GM15510 (cell line): ENCODE measurements around the gene NCAPD2.

Experiments
- POLR2A ChIP-seq: IDR thresholded peaks from 3 replicates; pipeline ENCODE4 v1.6.1; 2011; ENCODE audit warnings: borderline replicate concordance; ENCODE audit not compliant: insufficient read length; ENCODE audit errors: extremely low read depth

Gene NCAPD2

DNA sequence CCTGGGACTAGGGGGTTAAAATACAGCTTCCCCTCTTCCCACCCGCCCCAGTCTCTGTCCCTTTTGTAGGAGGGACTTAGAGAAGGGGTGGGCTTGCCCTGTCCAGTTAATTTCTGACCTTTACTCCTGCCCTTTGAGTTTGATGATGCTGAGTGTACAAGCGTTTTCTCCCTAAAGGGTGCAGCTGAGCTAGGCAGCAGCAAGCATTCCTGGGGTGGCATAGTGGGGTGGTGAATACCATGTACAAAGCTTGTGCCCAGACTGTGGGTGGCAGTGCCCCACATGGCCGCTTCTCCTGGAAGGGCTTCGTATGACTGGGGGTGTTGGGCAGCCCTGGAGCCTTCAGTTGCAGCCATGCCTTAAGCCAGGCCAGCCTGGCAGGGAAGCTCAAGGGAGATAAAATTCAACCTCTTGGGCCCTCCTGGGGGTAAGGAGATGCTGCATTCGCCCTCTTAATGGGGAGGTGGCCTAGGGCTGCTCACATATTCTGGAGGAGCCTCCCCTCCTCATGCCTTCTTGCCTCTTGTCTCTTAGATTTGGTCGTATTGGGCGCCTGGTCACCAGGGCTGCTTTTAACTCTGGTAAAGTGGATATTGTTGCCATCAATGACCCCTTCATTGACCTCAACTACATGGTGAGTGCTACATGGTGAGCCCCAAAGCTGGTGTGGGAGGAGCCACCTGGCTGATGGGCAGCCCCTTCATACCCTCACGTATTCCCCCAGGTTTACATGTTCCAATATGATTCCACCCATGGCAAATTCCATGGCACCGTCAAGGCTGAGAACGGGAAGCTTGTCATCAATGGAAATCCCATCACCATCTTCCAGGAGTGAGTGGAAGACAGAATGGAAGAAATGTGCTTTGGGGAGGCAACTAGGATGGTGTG, 42.3 kb downstream of the NCAPD2 start:
- TF ChIP-seq POLR2A: no peak

DNA sequence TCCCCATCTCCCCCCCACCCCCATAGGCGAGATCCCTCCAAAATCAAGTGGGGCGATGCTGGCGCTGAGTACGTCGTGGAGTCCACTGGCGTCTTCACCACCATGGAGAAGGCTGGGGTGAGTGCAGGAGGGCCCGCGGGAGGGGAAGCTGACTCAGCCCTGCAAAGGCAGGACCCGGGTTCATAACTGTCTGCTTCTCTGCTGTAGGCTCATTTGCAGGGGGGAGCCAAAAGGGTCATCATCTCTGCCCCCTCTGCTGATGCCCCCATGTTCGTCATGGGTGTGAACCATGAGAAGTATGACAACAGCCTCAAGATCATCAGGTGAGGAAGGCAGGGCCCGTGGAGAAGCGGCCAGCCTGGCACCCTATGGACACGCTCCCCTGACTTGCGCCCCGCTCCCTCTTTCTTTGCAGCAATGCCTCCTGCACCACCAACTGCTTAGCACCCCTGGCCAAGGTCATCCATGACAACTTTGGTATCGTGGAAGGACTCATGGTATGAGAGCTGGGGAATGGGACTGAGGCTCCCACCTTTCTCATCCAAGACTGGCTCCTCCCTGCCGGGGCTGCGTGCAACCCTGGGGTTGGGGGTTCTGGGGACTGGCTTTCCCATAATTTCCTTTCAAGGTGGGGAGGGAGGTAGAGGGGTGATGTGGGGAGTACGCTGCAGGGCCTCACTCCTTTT, 43.1 kb downstream of the NCAPD2 start:
- TF ChIP-seq POLR2A: peak; percentile 6

GRCh38 chr12:6537580-6538419, 43.9 kb downstream of the NCAPD2 start:
- peak; percentile 19 for TF ChIP-seq POLR2A

- peak; percentile 42 for TF ChIP-seq POLR2A
Measured at GRCh38 chr12:6538420-6539313, 44.8 kb downstream of the NCAPD2 start.

DNA sequence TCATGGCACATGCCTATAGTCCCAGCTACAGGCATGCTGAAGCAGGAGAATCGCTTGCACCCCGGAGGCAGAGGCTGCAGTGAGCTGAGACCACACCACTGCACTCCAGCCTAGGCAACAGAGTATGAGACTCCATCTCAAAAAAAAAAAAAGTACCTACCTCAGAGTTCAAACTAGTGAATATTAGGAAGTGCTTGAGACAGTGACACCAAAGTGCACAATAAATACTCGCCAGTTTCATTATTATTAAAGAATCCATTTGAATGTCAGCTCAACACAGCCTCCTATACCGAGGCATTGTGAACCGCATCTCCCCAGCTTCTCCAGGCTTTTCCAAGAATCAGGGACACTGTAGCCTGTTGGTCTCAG, 45.4 kb downstream of the NCAPD2 start:
- no peak for TF ChIP-seq POLR2A

DNA sequence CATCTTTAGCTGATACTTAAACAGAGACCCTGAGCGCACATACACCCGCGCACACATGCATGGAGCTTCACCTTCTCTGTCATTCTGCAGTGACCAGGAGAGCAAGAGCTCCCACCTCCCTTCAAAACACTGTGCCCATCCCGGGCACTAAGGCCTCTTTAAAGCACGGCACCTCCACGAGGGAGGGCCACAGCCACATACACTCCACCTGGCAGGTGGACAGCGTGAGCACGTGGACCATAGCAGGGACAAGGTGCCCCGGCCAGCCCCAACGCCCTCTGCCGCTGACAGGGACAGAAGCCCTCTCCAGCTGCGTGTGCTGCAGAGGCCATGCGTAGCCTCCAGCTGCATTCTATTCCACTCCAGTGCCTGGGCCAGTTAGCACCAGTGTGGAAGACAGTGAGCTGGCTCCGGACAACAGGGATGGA, 45.8 kb downstream of the NCAPD2 start:
- no peak for TF ChIP-seq POLR2A

DNA sequence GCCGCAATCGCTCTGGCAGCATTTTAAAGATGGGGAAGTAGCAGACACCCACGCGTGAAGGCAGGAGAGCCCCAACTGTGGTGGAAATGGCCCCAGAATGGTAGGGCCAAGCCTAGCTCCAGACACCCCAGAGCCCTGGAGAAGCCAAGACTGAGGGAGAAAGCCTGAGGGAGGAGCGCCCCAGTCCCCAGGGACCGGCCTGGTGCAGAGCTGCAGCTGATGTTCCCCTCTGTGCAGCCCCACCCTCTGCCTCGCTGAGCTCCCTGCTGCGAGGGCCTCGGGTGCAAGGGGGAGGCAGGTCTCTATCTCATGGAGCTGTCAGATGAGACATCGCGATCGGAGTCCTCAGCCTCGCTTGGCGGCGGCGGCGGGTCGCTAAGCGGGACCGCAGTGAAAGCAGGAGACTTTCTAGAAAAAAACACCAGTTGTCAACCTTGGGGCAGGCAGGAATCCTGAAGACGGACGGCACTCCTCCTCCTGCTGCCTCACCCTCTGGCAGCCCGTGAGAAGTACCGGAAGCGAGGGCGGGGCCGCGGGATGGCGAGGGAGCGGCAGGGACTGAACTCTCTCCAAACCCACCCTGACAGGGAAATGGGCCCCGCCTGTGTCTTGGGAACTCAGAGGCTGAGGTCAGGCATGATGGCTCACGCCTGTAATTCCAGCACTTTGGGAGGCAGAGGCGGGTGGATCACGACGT, 46.4 kb downstream of the NCAPD2 start:
- TF ChIP-seq POLR2A: no peak

DNA sequence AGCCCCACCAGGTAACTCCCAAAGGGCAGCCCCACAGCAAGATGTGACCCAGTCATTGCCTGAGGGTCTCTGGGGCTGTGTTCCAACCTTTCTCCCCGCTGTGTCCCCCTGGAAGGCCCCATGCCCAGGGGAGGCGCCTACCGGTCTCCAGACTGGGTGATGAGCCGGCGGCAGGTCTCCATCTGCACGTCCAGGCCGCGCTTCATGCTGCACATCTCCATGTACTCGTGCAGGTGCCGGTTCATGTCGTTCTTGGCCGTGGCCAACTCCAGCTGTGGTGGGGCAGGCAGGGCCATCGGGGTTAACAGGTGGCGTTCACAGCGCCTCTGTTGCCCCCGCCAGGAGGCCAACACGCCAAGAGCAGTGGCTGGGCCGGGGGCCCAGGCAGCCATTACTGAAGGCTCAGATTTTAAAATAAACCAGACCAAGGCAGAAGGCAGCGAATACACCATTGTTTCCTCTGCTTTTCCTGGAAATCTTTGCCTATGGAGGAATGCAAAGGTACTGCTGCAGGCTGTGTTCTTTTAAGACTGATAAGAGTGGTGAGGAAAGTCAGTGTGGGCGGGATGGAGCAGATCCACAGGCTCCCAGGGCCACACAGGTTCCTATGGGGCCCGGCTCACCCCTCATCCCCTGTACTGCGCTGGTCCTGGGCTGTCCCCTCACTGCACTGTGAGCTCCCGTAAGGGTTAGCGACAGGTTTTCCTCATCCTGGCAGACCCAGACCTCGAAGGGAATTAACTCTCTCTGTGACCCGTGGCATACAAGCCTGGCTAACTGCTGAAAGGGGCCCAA, 47.7 kb downstream of the NCAPD2 start:
- TF ChIP-seq POLR2A: no peak

- TF ChIP-seq POLR2A: no peak
Measured at GRCh38 chr12:6542209-6543009, 48.5 kb downstream of the NCAPD2 start.

DNA sequence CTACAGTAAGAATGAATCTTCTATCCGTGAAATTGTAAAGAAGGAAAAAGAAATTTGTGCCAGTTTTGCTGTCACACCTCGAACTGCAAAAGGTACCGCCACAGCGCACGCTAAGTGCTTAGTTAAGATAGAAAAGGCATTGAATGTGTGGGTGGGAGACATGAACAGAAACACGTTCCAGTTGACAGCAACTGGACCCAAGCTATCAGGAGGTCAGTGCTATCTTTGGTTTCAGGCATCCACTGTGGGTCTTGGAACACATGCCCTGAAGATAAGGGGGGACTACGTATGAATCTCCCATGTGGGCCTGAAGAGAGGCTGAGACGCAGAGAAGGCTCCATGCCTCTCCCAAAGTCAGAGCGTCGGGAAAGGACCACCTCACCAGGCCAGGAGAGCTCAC, 52.1 kb downstream of the NCAPD2 start:
- no peak for TF ChIP-seq POLR2A

GRCh38 chr12:6547566-6547965, 53.7 kb downstream of the NCAPD2 start:
- no peak for TF ChIP-seq POLR2A

- no peak for TF ChIP-seq POLR2A
Measured at GRCh38 chr12:6547987-6548386, 54.1 kb downstream of the NCAPD2 start.
